Measurements from ENCODE around the gene SLC30A3. TPM values are rescaled to one million over a fixed set of nuclear protein-coding genes. Genes with fewer than 3 reads are reported as not detected.

Gene SLC30A3
- total RNA-seq, 1 experiment from 2014 or later = 1.3 TPM

GRCh38 chr2:27212626-27213471 lies 50.0 kb downstream of the SLC30A3 start:
- DNase-seq (ENCODE audit: low spot score) = no peak

DNA sequence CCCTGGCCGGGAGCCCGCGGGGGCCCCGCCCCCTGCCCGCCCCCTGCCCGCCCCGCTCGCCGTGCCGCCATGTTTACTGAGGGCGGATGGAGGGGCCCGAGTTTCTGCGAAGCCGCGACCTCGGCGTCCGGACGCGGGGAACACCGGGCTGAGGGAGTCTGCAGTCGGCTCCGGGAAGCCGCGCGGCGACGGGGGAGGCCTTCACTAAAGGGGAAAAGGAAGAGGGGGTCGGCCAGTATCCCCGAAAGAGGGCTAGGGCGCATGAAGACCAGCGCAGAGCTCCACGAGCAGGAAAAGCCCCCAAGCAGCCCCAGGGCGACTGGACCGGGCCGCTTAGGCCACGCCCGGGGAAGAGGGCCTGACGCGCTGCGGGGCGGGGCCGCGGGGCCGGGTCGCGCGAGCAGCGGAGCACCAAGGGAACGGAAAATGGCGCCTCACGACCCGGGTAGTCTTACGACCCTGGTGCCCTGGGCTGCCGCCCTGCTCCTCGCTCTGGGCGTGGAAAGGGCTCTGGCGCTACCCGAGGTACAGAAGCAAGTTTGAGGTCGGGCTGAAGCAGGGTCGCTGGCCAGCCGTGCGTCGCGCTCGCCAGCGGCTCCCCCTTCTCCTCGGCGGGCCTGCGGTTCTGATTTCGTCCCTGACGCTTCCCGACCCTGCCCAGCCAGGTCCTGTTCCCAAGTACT lies 50.8 kb downstream of the SLC30A3 start, which contains the start of the genes ATRAID and SLC5A6:
Gene ATRAID (plus strand): TSS at position 99 of the 683 bp plus-strand sequence. CDS start 328 bp downstream, at position 427.
Gene SLC5A6 (minus strand): TSS at position 326 of the 683 bp plus-strand sequence. CDS start 4,618 bp downstream, outside the sequence.
- in situ Hi-C loops (cut with HindIII; ENCODE audit: low sequenced_read_pairs) = no loop called here
- peak; percentile 88 for DNase-seq (ENCODE audit: low spot score)

More at GRCh38 chr2:27212626-27213471, 50.0 kb downstream of the SLC30A3 start:
- in situ Hi-C loops (cut with HindIII; ENCODE audit: low sequenced_read_pairs) = no loop called here

GRCh38 chr2:27211241-27211942 lies 51.5 kb downstream of the SLC30A3 start:
- in situ Hi-C loops (cut with HindIII; ENCODE audit: low sequenced_read_pairs) = no loop called here
- no peak for DNase-seq (ENCODE audit: low spot score)

DNA sequence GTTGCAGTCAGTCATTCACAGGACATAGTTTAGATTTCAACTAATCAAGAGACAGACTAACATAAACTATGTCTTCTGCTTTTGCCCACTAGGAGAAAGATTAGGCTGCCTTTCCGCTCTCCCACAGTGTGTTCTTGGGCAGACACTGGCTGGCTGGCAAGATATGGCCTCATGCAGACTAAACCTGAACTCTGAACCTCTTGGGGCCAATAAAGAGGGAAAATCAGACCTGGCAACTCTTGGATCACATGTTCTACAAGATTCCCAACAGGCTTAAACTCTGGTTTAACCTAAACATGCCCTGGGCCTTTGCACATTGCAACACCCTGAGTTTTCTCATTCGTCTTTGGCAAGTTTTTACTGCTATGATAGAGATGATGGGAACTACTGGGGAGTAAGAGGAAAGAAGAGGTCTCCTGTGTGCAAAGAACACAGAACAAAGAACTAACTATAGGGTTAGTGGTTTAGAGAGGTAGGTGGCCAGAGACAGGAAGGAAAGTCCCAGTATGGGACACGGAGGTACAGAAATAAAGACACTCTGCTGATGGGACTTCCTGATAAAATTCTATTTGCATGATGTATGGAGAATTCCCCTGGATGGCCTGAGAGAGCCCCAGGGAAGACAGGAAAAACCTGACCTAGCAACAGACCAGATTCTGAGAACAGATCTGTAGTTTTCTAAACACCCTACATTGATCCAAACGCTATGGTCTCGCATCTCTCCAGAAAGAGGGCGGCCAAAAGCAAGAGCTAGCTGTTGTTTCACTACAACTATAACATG lies 53.0 kb downstream of the SLC30A3 start:
- in situ Hi-C loops (cut with HindIII; ENCODE audit: low sequenced_read_pairs) = no loop called here

DNA sequence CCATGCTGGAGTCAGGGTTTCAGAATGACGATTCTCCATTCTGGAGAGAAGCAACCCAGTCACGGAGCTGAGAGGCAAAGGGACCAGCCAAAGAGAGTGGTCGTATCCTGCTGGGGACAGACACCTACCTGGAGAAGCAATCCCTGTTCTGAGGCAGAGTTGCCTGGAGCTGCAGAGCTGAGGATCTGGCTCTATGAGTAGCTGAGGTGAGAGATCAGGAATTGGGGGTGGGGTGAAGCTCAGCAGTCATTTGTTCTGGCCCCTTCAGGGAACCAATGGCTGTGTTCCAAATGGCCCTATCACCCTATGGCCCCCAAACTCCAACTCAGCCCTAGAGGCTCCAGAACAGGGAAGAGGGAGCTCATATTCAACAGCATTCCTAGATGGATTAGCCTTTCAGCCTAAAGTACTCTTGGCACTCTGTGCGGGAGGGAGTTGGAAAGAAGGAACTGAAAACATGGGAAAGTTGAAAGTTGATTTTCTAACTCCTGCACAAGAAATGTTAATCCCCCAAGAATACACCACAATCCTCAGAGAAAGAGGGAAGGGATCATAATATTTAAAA lies 54.3 kb downstream of the SLC30A3 start:
- in situ Hi-C loops (cut with HindIII; ENCODE audit: low sequenced_read_pairs) = no loop called here
- DNase-seq (ENCODE audit: low spot score) = no peak

More for the DNA sequence above, 53.0 kb downstream of the SLC30A3 start:
- no peak for DNase-seq (ENCODE audit: low spot score)

DNA sequence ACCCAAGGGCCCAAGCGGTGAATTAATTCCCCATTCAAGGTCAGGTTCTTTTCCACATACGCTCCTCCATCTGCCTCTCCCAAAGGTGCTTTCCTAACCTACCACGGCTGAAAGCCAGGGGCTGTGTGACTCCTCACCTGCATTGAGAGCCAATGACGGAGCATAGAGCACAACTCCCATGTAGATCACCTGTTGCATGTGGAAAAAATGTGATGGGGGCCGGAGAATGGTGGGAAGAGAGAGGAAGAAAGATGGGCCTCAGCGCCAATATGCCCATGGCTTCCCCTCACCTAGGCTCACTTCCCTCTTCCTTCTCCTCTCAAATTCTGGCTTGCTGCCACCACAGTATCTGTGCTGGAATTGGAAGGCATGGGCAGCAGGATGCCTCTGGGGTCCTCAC lies 56.5 kb downstream of the SLC30A3 start:
- DNase-seq (ENCODE audit: low spot score) = no peak
- in situ Hi-C loops (cut with HindIII; ENCODE audit: low sequenced_read_pairs) = no loop called here

DNA sequence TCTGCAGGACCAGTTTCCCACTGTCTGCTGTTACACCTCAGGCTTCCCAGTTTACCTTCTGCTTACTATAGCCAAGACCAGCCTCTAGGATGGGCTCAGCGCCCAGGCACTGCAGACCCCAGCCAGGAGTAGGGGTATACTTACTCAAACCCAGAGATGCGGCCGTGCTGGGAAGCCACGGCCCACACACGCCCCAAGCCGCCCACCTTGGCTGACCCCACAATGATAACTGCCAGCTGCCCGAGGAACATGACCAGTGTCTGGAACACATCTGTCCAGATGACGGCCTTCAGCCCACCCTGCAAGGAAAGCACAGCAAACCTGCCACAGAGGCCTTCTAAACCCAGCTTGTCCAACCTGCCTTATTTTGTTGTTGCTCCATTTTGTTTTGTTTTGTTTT lies 57.6 kb downstream of the SLC30A3 start:
- in situ Hi-C loops (cut with HindIII; ENCODE audit: low sequenced_read_pairs) = no loop called here
- no peak for DNase-seq (ENCODE audit: low spot score)

GRCh38 chr2:27204566-27204965 lies 58.3 kb downstream of the SLC30A3 start:
- in situ Hi-C loops (cut with HindIII; ENCODE audit: low sequenced_read_pairs) = no loop called here
- no peak for DNase-seq (ENCODE audit: low spot score)

DNA sequence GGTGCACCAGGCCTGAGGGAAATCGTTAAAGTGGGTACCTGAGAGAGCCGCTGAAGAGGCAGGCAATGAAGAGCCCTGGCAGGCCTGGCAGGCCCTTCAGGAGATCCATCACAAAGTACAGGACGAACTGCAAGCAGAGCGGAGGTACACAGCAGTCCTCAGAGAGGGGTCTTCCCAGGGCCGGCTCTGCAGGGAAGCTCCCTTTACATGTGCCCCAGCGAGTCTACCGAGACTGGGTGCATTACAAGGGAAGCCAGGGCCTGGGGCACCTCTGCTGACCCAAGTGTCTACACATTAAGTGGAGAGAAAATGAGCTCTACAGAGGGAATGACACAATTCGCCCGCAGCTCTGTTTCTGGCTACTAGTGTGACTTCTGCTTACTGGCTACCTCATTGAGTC lies 59.1 kb downstream of the SLC30A3 start:
- in situ Hi-C loops (cut with HindIII; ENCODE audit: low sequenced_read_pairs) = no loop called here
- DNase-seq (ENCODE audit: low spot score) = no peak

Other genes with a start within 250 kb of the SLC30A3 start
- gene TMEM214, start 230.1 kb downstream of the SLC30A3 start, total RNA-seq (2014; rRNA removed; shearing (Covaris generic)) = 34.7 and 37.0 TPM in 2 replicates
- gene AGBL5, start 211.4 kb downstream of the SLC30A3 start, total RNA-seq (2014; rRNA removed; shearing (Covaris generic)) = 59.4 and 68.2 TPM in 2 replicates
- gene OST4, start 191.4 kb downstream of the SLC30A3 start, total RNA-seq (2014; rRNA removed; shearing (Covaris generic)) = 339 and 392 TPM in 2 replicates
- 2.3 and 3.9 TPM in 2 replicates for gene EMILIN1, start 184.4 kb downstream of the SLC30A3 start, total RNA-seq (2014; rRNA removed; shearing (Covaris generic))
- 2.4 and 7.3 TPM in 2 replicates for gene KHK, start 176.3 kb downstream of the SLC30A3 start, total RNA-seq (2014; rRNA removed; shearing (Covaris generic))
- gene CGREF1, start 143.9 kb downstream of the SLC30A3 start, total RNA-seq (2014; rRNA removed; shearing (Covaris generic)) = 1.3 and 11.3 TPM in 2 replicates
- gene ABHD1, start 139.2 kb downstream of the SLC30A3 start, total RNA-seq (2014; rRNA removed; shearing (Covaris generic)) = 0.43 TPM in 1 of 2 replicates, not detected in the other
- 89.5 and 92.2 TPM in 2 replicates for gene PREB, start 128.4 kb downstream of the SLC30A3 start, total RNA-seq (2014; rRNA removed; shearing (Covaris generic))
- gene PRR30, start 123.6 kb downstream of the SLC30A3 start, total RNA-seq (2014; rRNA removed; shearing (Covaris generic)) = not detected in 2 replicates
- gene TCF23, start 114.0 kb downstream of the SLC30A3 start, total RNA-seq (2014; rRNA removed; shearing (Covaris generic)) = not detected in 2 replicates
- 130 and 164 TPM in 2 replicates for gene ATRAID, start 51.0 kb downstream of the SLC30A3 start, total RNA-seq (2014; rRNA removed; shearing (Covaris generic))
- gene SLC5A6, start 50.8 kb downstream of the SLC30A3 start, total RNA-seq (2014; rRNA removed; shearing (Covaris generic)) = 53.8 and 60.0 TPM in 2 replicates
- 52.3 and 69.6 TPM in 2 replicates for gene CAD, start 45.7 kb downstream of the SLC30A3 start, total RNA-seq (2014; rRNA removed; shearing (Covaris generic))
- gene DNAJC5G, start 12.4 kb upstream of the SLC30A3 start, total RNA-seq (2014; rRNA removed; shearing (Covaris generic)) = not detected in 2 replicates
- not detected in 2 replicates for gene TRIM54, start 19.4 kb upstream of the SLC30A3 start, total RNA-seq (2014; rRNA removed; shearing (Covaris generic))
- not detected in 2 replicates for gene UCN, start 45.4 kb upstream of the SLC30A3 start, total RNA-seq (2014; rRNA removed; shearing (Covaris generic))
- gene MPV17, start 60.0 kb upstream of the SLC30A3 start, total RNA-seq (2014; rRNA removed; shearing (Covaris generic)) = 80.5 and 99.1 TPM in 2 replicates
- gene GTF3C2, start 93.7 kb upstream of the SLC30A3 start, total RNA-seq (2014; rRNA removed; shearing (Covaris generic)) = 101 and 102 TPM in 2 replicates
- 36.0 and 44.8 TPM in 2 replicates for gene EIF2B4, start 107.3 kb upstream of the SLC30A3 start, total RNA-seq (2014; rRNA removed; shearing (Covaris generic))
- 157 and 165 TPM in 2 replicates for gene SNX17, start 107.6 kb upstream of the SLC30A3 start, total RNA-seq (2014; rRNA removed; shearing (Covaris generic))
- gene ZNF513, start 117.7 kb upstream of the SLC30A3 start, total RNA-seq (2014; rRNA removed; shearing (Covaris generic)) = 20.4 and 23.3 TPM in 2 replicates
- 178 and 244 TPM in 2 replicates for gene PPM1G, start 146.5 kb upstream of the SLC30A3 start, total RNA-seq (2014; rRNA removed; shearing (Covaris generic))
- gene NRBP1, start 165.6 kb upstream of the SLC30A3 start, total RNA-seq (2014; rRNA removed; shearing (Covaris generic)) = 92.4 and 108 TPM in 2 replicates
- not detected in 2 replicates for gene KRTCAP3, start 179.3 kb upstream of the SLC30A3 start, total RNA-seq (2014; rRNA removed; shearing (Covaris generic))
- 4.4 and 9.4 TPM in 2 replicates for gene IFT172, start 226.7 kb upstream of the SLC30A3 start, total RNA-seq (2014; rRNA removed; shearing (Covaris generic))
- gene FNDC4, start 232.2 kb upstream of the SLC30A3 start, total RNA-seq (2014; rRNA removed; shearing (Covaris generic)) = 4.0 and 5.2 TPM in 2 replicates
- not detected in 2 replicates for gene GCKR, start 233.8 kb upstream of the SLC30A3 start, total RNA-seq (2014; rRNA removed; shearing (Covaris generic))

Data from G401 (cell line).